ENCODE data around the gene NUP210.

NUP210 gene

DNA sequence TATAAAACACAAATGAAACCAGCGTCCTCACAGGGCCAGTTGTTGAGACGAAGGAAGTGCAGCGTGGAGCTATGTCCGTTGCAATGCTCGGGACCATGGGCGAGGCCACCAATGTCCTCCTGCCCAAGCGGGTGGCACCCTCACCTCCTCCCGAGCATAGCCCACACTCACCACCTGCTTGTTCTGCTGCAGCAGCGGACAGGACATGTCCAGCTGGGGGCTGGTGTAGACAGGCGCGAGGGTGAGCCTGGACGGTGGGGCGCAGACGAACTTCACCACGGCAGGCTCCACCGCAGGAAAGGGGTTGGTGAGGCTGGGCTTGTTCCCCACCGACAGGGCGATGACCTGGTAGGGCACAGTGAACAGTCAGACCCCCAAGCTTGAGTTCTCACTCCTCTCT, 62.1 kb downstream of the NUP210 start:
- no peak overlapping the region for H3K27ac ChIP-seq
- H3K36me3 ChIP-seq (ENCODE audit: insufficient read depth): no peaks in the 10 kb centered on the region
- H4K20me1 ChIP-seq (ENCODE audit: insufficient read depth): no peaks in the 10 kb centered on the region

DNA sequence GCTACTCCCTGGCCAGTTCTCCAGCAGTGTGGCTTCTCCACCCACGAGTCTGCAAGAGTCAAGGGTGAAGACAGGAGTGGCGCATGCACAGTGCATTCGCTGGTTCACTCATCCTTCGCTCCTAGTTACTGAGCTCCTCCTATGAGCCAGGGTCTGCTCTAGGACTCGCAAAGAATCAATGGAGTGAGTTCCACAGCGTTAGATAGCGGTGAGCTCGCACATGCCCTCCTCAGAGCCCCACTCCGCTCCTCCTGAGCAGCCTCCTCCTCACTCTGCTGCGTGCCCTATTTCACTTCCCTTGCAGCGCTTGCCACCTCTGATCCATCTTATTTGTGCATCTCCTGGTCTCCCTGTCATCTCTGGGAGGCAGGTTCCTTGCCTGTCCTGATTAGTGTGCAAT, 63.0 kb downstream of the NUP210 start:
- Histone ChIP-seq H3K27ac (no peak overlapping the region), H3K27me3 (ENCODE audit: insufficient read depth, low read depth) (no peaks in the 10 kb centered on the region), H3K36me3 (ENCODE audit: insufficient read depth) (no peaks in the 10 kb centered on the region), H3K79me2 (ENCODE audit: insufficient read depth, low read depth) (no peaks in the 10 kb centered on the region), H3K4me2 (no peak overlapping the region), H4K20me1 (ENCODE audit: insufficient read depth) (no peaks in the 10 kb centered on the region), H2AFZ (ENCODE audit: low read depth) (no peak overlapping the region), H3K9ac (no peak overlapping the region), H3K4me1 (ENCODE audit: low read depth, poor library complexity, severe bottlenecking) (no peaks in the 10 kb centered on the region), H3K4me3 (IDR thresholded peaks at IDR 0.05; ENCODE audit: insufficient read depth, low read depth, low read length) (no peak overlapping the region)
- TF ChIP-seq, protein P1, sequence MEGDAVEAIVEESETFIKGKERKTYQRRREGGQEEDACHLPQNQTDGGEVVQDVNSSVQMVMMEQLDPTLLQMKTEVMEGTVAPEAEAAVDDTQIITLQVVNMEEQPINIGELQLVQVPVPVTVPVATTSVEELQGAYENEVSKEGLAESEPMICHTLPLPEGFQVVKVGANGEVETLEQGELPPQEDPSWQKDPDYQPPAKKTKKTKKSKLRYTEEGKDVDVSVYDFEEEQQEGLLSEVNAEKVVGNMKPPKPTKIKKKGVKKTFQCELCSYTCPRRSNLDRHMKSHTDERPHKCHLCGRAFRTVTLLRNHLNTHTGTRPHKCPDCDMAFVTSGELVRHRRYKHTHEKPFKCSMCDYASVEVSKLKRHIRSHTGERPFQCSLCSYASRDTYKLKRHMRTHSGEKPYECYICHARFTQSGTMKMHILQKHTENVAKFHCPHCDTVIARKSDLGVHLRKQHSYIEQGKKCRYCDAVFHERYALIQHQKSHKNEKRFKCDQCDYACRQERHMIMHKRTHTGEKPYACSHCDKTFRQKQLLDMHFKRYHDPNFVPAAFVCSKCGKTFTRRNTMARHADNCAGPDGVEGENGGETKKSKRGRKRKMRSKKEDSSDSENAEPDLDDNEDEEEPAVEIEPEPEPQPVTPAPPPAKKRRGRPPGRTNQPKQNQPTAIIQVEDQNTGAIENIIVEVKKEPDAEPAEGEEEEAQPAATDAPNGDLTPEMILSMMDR (conservative IDR thresholded peaks at IDR 0.05; ENCODE audit: low read depth, low read length): no peak

More for the DNA sequence above, 62.1 kb downstream of the NUP210 start:
- H3K27me3 ChIP-seq (ENCODE audit: insufficient read depth, low read depth): no peaks in the 10 kb centered on the region
- H3K9ac ChIP-seq: no peak overlapping the region
- no peak overlapping the region for H3K4me3 ChIP-seq (IDR thresholded peaks at IDR 0.05; ENCODE audit: insufficient read depth, low read depth, low read length)
- H3K4me2 ChIP-seq: no peak overlapping the region
- TF ChIP-seq, protein P1 (conservative IDR thresholded peaks at IDR 0.05; ENCODE audit: low read depth, low read length): no peak
- no peaks in the 10 kb centered on the region for H3K4me1 ChIP-seq (ENCODE audit: low read depth, poor library complexity, severe bottlenecking)
- H2AFZ ChIP-seq (ENCODE audit: low read depth): no peak overlapping the region
- H3K79me2 ChIP-seq (ENCODE audit: insufficient read depth, low read depth): no peaks in the 10 kb centered on the region

DNA sequence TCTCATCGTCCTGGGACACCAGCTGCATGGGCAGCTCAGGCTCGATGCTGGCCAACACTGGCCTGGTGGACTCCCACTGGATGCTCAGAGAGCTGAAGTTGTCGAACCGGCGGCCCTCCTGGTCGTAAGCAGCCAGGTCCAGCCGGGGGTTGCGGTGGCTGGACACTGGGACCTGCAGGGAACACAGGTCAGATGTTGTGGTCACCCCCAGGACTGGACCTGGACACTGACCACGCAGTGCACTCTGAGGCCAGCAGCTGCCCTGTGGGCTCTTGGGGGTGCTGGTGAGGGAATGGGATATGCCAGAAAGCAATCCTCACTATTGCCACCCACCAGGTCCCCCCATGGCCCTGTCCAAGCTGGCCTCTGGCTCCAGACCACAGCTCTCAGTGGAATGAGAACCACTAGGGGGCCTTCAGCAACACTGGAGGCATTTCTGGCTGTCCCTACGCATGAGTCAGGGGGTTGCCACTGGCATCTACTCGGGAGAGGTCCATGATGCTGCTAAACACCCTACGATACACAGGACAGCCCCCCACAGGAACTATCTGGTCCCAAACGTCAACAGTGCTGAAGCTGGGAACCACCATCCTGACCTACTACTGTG, 66.1 kb downstream of the NUP210 start:
- no peak overlapping the region for H3K9ac ChIP-seq
- no peak overlapping the region for H3K4me3 ChIP-seq (IDR thresholded peaks at IDR 0.05; ENCODE audit: insufficient read depth, low read depth, low read length)
- TF ChIP-seq, protein P1 (conservative IDR thresholded peaks at IDR 0.05; ENCODE audit: low read depth, low read length): no peak
- H3K27me3 ChIP-seq (ENCODE audit: insufficient read depth, low read depth): no peaks in the 10 kb centered on the region
- H2AFZ ChIP-seq (ENCODE audit: low read depth): no peak overlapping the region
- no peak overlapping the region for H3K27ac ChIP-seq
- H3K4me2 ChIP-seq: no peak overlapping the region
- H3K36me3 ChIP-seq (ENCODE audit: insufficient read depth): no peaks in the 10 kb centered on the region
- no peaks in the 10 kb centered on the region for H3K4me1 ChIP-seq (ENCODE audit: low read depth, poor library complexity, severe bottlenecking)
- no peaks in the 10 kb centered on the region for H3K79me2 ChIP-seq (ENCODE audit: insufficient read depth, low read depth)
- H4K20me1 ChIP-seq (ENCODE audit: insufficient read depth): no peaks in the 10 kb centered on the region

DNA sequence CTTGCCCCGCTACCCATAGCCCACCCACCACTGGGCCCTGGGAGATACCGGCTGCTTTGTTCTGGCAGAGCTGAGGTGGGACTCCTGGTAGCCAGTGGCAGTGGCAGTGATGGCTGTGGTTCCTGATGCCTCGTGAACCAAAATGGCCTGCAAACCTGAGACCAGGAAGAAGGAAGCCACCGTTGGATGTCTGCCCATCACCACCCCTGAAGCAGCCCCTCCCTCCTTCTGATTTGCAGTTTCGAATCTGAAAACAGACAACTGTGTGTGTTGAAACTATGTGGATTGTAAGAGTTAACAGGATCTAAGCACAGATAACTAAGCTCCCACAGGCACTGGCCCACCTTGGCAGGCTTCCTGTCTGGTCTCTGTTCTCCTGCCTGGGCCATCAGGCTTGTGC, 66.6 kb downstream of the NUP210 start:
- H3K36me3 ChIP-seq (ENCODE audit: insufficient read depth): no peaks in the 10 kb centered on the region
- no peak overlapping the region for H2AFZ ChIP-seq (ENCODE audit: low read depth)
- no peak overlapping the region for H3K27ac ChIP-seq
- H3K79me2 ChIP-seq (ENCODE audit: insufficient read depth, low read depth): no peaks in the 10 kb centered on the region
- no peak overlapping the region for H3K4me2 ChIP-seq
- H3K4me1 ChIP-seq (ENCODE audit: low read depth, poor library complexity, severe bottlenecking): no peaks in the 10 kb centered on the region
- no peaks in the 10 kb centered on the region for H4K20me1 ChIP-seq (ENCODE audit: insufficient read depth)
- no peaks in the 10 kb centered on the region for H3K27me3 ChIP-seq (ENCODE audit: insufficient read depth, low read depth)
- no peak overlapping the region for H3K4me3 ChIP-seq (IDR thresholded peaks at IDR 0.05; ENCODE audit: insufficient read depth, low read depth, low read length)
- H3K9ac ChIP-seq: no peak overlapping the region
- TF ChIP-seq, protein P1 (conservative IDR thresholded peaks at IDR 0.05; ENCODE audit: low read depth, low read length): no peak
